ENCODE measurements around the gene HDAC9. TPM values are rescaled to one million over a fixed set of nuclear protein-coding genes. Genes with fewer than 3 reads are reported as not detected.
A peak's percentile ranks its signal among the peaks of the same experiment; 100 is the strongest.

Gene HDAC9
- total RNA-seq, 4 donors from 2014 or later: 51.2 to 194 (median 106) TPM

DNA sequence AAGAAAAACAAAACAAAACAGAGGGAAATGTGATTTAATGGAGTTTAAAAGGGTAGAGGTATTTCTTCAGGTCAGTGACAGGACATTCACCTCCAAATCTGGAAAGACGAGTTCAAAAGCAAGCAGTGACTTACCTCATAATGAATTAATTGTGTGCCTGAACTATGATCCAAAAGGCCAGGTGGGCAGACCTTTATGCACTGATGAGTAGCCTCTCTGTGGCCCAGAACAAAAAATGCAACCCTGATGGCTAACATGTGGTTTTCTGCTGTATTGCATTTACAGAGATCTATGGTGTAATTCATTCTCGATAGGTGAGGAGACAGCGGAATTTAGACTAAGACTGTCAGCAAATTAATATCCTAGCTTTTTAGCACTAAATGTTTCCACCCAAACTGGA lies 142.0 kb downstream of the HDAC9 start:
- WGBS, 2 donors (ENCODE audit: low coverage in 1 of 2): 93 to 98% methylated on average over 3 of the region's 3 CpGs
- H3K4me3 ChIP-seq: no peak overlapping the region
- ATAC-seq: no peak
- no peak overlapping the region for H3K27ac ChIP-seq
- no peaks in the 10 kb centered on the region for H3K9me3 ChIP-seq
- peaks cover 0 to 19% (median 2%) of the 10 kb centered on the region in 3 donors for H3K4me1 ChIP-seq
- peaks cover 0 to 40% of the 10 kb centered on the region in 2 donors for H3K36me3 ChIP-seq
- TF ChIP-seq POLR2AphosphoS5 (IDR thresholded peaks at IDR 0.05): no peak
- TF ChIP-seq CTCF (IDR thresholded peaks at IDR 0.05): no peak
- TF ChIP-seq POLR2A (IDR thresholded peaks at IDR 0.05): no peak
- TF ChIP-seq EP300 (IDR thresholded peaks at IDR 0.05): no peak
- H3K27me3 ChIP-seq: no peaks in the 10 kb centered on the region

- Histone ChIP-seq H3K27ac (peak overlapping the region; percentile 12 to 47 (median 42)), H3K4me1 (peaks cover 0 to 19% (median 2%) of the 10 kb centered on the region in 3 donors), H3K4me3 (no peak overlapping the region), H3K9me3 (no peaks in the 10 kb centered on the region), H3K27me3 (no peaks in the 10 kb centered on the region), H3K36me3 (peaks cover 0 to 37% of the 10 kb centered on the region in 2 donors)
- 21 to 23% methylated on average over 4 of the region's 4 CpGs for WGBS, 2 donors (ENCODE audit: low coverage in 1 of 2)
- peak; percentile 57 for TF ChIP-seq POLR2AphosphoS5 (IDR thresholded peaks at IDR 0.05)
- no peak for TF ChIP-seq POLR2A (IDR thresholded peaks at IDR 0.05)
- TF ChIP-seq EP300 (IDR thresholded peaks at IDR 0.05): no peak
- no peak for TF ChIP-seq CTCF (IDR thresholded peaks at IDR 0.05)
- peak; percentile 88 for ATAC-seq
These were observed 143.3 kb downstream of the HDAC9 start for GRCh38 chr7:18638594-18639452.

- Histone ChIP-seq H3K9me3 (no peaks in the 10 kb centered on the region), H3K4me3 (no peak overlapping the region), H3K27ac (peak overlapping the region in 1 of 4 donors; percentile 47), H3K4me1 (peaks cover 0 to 19% (median 2%) of the 10 kb centered on the region in 3 donors), H3K36me3 (peaks cover 0 to 30% of the 10 kb centered on the region in 2 donors), H3K27me3 (no peaks in the 10 kb centered on the region)
- ATAC-seq: no peak
- WGBS, 2 donors (ENCODE audit: low coverage in 1 of 2): 60 to 90% methylated on average over 1 of the region's 1 CpG
- TF ChIP-seq POLR2AphosphoS5 (IDR thresholded peaks at IDR 0.05) (no peak), CTCF (IDR thresholded peaks at IDR 0.05) (no peak), POLR2A (IDR thresholded peaks at IDR 0.05) (no peak), EP300 (IDR thresholded peaks at IDR 0.05) (no peak)
These were observed 144.2 kb downstream of the HDAC9 start for GRCh38 chr7:18639711-18640110.

- H3K4me3 ChIP-seq: no peak overlapping the region
- peaks cover 0 to 46% of the 10 kb centered on the region in 2 donors for H3K36me3 ChIP-seq
- H3K9me3 ChIP-seq: no peaks in the 10 kb centered on the region
- no peaks in the 10 kb centered on the region for H3K4me1 ChIP-seq
- ATAC-seq: no peak
- TF ChIP-seq POLR2A (IDR thresholded peaks at IDR 0.05): no peak
- TF ChIP-seq CTCF (IDR thresholded peaks at IDR 0.05): no peak
- no peak for TF ChIP-seq POLR2AphosphoS5 (IDR thresholded peaks at IDR 0.05)
- TF ChIP-seq EP300 (IDR thresholded peaks at IDR 0.05): no peak
- 17 to 31% methylated on average over 3 of the region's 3 CpGs for WGBS, 2 donors (ENCODE audit: low coverage in 1 of 2)
- H3K27me3 ChIP-seq: no peaks in the 10 kb centered on the region
- no peak overlapping the region for H3K27ac ChIP-seq
These were observed 149.4 kb downstream of the HDAC9 start for GRCh38 chr7:18644981-18645380.

GRCh38 chr7:18647582-18647981 lies 152.0 kb downstream of the HDAC9 start:
- peaks cover 0 to 40% of the 10 kb centered on the region in 2 donors for H3K36me3 ChIP-seq
- no peak overlapping the region for H3K4me3 ChIP-seq
- H3K27ac ChIP-seq: no peak overlapping the region
- H3K9me3 ChIP-seq: no peaks in the 10 kb centered on the region
- H3K27me3 ChIP-seq: no peaks in the 10 kb centered on the region
- no peak for ATAC-seq
- H3K4me1 ChIP-seq: no peaks in the 10 kb centered on the region
- 83 to 90% methylated on average over 4 to 5 of the region's 5 CpGs for WGBS, 2 donors (ENCODE audit: low coverage in 1 of 2)
- no peak for TF ChIP-seq POLR2AphosphoS5 (IDR thresholded peaks at IDR 0.05)
- TF ChIP-seq EP300 (IDR thresholded peaks at IDR 0.05): no peak
- no peak for TF ChIP-seq CTCF (IDR thresholded peaks at IDR 0.05)
- TF ChIP-seq POLR2A (IDR thresholded peaks at IDR 0.05): no peak

All from gastroesophageal sphincter (tissue), 4 donors.